HS-27A (cell line): ENCODE data around the gene GPR157.
"Not testable (repeated sequence)": the region's sequence is repeated elsewhere in the genome, so short reads cannot be mapped to it uniquely, and the experiment has no call there.

ENCODE experiments used
- DNase-seq: peaks from one replicate; pipeline ENCODE4 v3.0.0-alpha.2; 2012; ENCODE audit warnings: low read depth, missing footprints

GPR157 gene

GRCh38 chr1:9118186-9118585 is 10.7 kb downstream of the GPR157 start:
- no peak for DNase-seq

GRCh38 chr1:9115351-9116205 is 13.3 kb downstream of the GPR157 start:
- DNase-seq = no peak

GRCh38 chr1:9112961-9113880 is 15.7 kb downstream of the GPR157 start:
- no peak for DNase-seq

- DNase-seq = no peak
Observed at GRCh38 chr1:9111957-9112356, 16.9 kb downstream of the GPR157 start.

GRCh38 chr1:9111357-9111691 is 17.6 kb downstream of the GPR157 start:
- no peak for DNase-seq

- no peak for DNase-seq
Observed at GRCh38 chr1:9110669-9111356, 18.1 kb downstream of the GPR157 start.

DNA sequence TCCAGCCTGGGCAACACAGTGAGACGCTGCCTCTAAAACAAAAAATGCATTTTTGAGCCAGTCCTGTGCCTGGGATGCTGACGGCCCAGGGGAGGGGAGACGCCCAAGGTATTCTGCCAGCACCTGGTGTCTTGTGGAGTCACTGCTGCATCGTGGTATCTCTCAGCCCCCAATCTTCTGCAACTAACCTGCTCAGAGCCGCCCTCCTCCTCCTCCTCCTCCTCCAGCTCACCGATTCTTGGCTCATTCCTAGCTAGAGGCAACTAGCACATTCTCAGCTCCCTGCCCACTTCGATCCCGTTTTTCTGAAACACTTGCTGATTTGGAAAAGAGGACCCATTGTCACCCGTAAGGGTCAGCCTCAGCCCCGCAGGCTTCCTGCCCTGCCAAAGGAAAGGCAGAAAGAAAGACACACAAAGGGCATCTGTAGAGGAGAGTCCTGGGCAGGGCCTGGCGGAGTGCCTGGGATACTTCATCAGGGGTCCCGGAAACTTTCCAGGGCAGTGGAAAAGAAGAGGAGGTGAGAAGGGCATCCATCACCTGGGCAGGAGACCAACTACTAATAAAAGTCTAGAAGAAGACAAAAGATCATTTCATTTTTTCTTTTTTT is 20.7 kb downstream of the GPR157 start:
- DNase-seq = no peak

DNA sequence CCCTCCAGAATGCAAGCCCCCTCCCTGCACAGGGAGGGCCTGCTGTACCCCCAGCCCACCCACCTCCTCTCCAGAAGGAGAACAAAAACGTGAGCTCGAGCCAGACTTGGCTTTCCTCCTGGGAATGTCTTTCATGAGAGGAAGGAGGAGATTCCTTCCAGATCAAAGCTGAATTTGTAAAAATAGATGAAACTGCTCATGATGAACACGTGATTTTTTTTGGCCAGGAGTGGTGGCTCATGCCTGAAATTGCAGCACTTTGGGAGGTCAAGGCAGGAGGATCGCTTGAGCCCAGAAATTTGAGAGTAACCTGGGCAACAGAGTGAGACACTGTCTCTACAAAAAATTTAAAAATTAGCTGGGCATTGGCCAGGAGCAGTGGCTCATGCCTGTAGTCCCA is 21.8 kb downstream of the GPR157 start:
- DNase-seq = no peak

GRCh38 chr1:9106286-9106685 is 22.6 kb downstream of the GPR157 start:
- DNase-seq = no peak

- DNase-seq = no peak
Observed at GRCh38 chr1:9105336-9105867, 23.5 kb downstream of the GPR157 start.

- no peak for DNase-seq
Observed at GRCh38 chr1:9101510-9102146, 27.3 kb downstream of the GPR157 start.

GRCh38 chr1:9100471-9101043 is 28.3 kb downstream of the GPR157 start:
- no peak for DNase-seq

DNA sequence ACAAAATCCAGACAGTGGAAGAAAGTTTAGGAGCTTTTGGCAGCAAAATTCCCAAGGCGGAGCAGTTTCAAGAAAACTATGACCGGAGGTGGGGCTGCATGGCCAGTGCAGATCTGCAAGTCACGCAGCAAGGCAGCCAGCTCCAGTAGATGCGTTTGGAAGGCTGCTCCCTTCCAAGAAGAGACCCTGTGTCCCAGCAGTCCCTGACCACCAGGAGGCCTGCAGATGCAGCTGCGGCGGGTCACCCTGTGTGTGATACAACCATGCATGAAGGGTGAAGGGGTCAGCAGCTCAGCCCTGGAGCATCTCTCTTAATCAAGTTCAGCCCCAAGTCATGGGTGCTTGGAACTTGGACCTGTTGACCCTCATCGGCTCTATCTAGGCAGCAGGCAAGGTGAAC is 29.3 kb downstream of the GPR157 start:
- DNase-seq = no peak

GRCh38 chr1:9097947-9098705 is 30.8 kb downstream of the GPR157 start:
- DNase-seq = no peak

- DNase-seq = no peak
Observed at GRCh38 chr1:9095818-9096217, 33.1 kb downstream of the GPR157 start.

DNA sequence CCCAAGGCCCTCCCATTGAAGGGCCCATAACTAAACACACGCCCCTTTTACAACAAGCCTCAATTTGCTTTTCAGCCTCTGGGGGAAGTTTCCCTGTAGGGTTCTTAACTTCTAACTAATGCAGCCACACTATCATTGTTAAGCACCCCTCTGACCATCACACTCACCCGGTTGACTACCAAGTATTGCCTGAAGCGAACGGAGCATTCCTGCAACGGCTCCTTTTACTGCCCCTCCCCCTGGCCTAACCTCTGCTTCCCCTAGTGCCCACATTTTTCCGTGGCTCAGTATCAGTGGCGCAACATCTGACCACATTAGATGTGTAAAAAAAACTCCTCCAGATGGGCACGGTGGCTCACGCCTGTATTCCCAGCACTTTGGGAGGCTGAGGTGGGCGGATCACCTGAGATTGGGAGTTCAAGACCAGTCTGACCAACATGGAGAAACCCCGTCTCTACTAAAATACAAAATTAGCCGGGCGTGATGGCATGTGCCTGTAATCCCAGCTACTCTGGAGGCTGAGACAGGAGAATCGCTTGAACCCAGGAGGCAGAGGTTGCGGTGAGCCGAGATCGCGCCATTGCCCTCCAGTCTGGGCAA is 34.8 kb downstream of the GPR157 start:
- DNase-seq = not testable (repeated sequence)

DNA sequence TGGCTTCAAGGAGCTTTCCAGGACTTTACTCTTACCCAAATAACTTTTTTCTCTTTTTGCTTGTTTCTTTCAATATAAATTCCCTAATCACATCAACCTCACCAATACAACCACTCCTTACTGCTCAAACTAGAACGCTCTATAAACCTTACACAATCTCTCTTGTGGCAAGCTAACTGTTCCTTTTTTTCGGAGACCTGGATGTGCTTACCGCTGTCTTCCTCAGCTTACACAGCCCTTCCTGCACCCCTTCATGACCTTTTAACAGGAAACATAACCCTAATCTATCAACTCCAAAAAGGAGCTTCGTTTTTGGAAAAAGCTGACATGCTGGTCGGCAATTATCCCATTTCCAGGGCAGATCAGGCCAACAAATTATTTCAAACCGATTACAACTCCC is 35.3 kb downstream of the GPR157 start:
- DNase-seq = no peak

DNA sequence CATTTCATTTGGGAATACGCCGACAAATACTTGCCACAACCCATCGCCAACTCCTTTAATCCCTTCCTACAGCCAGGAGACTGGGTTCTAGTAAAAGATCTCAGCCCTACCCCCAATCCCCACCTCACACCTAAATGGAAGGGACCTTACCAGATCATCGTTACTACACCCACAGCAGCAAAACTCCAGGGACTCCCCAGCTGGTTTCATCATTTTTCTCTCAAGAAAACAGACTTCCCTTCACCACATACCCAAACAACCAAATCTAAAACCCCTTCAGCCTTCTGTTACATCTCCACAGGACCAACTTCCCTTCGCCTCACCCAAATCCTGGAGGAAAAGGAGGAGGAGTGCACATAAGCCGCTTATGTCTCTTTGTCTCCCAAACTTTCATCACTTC is 35.8 kb downstream of the GPR157 start:
- no peak for DNase-seq

DNA sequence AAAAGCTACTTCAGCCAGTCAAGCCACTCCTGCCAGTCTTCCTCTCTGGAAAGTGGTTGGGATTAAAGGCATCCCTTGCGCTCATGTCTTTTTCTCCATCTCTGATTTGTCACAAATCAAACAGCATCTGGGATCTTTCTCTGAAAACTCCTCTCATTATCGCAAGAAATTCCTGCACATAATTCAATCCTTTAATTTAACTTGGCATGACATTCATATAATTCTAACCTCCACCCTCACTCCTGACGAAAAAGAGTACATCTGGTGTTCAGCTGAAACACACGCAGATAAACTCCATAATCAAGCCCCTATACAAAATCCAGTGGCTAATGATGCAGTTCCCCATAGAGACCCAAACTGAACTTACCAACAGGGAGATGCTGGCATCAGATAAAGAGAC is 40.1 kb downstream of the GPR157 start:
- no peak for DNase-seq
